HepG2 (cell line): Measurements from ENCODE around the gene NACC2. TPM values are rescaled to one million over a fixed set of nuclear protein-coding genes. Genes with fewer than 3 reads are reported as not detected.
A peak's percentile ranks its signal among the peaks of the same experiment; 100 is the strongest.

ENCODE experiments used
- AGO2 ChIP-seq: fragments of 200-400 bp; formaldehyde crosslinking; optimal IDR thresholded peaks from 2 replicates; pipeline ENCODE3; 2017; ENCODE audit warnings: mild to moderate bottlenecking, low read depth, low read length, moderate library complexity
- ETV6 ChIP-seq: sonication (generic); formaldehyde crosslinking; conservative IDR thresholded peaks from 2 replicates; pipeline ENCODE4 v1.4.0; 2020; ENCODE audit warnings: missing genetic modification reagents
- GATAD1 ChIP-seq: IDR thresholded peaks from 2 replicates; pipeline ENCODE4 v1.6.1; 2016; ENCODE audit warnings: missing genetic modification reagents, missing compliant biosample characterization
- GPN1 ChIP-seq: sonication (generic); formaldehyde crosslinking; IDR thresholded peaks from 2 replicates; pipeline ENCODE4 v1.5.1; 2020; ENCODE audit warnings: missing genetic modification reagents, borderline replicate concordance
- HNRNPK ChIP-seq: fragments of 200-400 bp; formaldehyde crosslinking; IDR thresholded peaks from 2 replicates; pipeline ENCODE4 v1.6.1; 2018; ENCODE audit warnings: low read length, low read depth, moderate library complexity, mild to moderate bottlenecking; ENCODE audit not compliant: poor library complexity, severe bottlenecking
- HOXA3 ChIP-seq: sonication (generic); formaldehyde crosslinking; IDR thresholded peaks from 2 replicates; pipeline ENCODE4 v1.5.0; 2020; ENCODE audit warnings: missing genetic modification reagents
- IKZF5 ChIP-seq: IDR thresholded peaks from 2 replicates; pipeline ENCODE4 v1.6.1; 2018; ENCODE audit warnings: missing genetic modification reagents, mild to moderate bottlenecking, missing compliant biosample characterization
- MED1 ChIP-seq: sonication (generic); formaldehyde crosslinking; IDR thresholded peaks from 2 replicates; pipeline ENCODE4 v1.4.0; 2020; ENCODE audit warnings: missing genetic modification reagents
- RARG ChIP-seq: sonication (generic); formaldehyde crosslinking; IDR thresholded peaks from 2 replicates; pipeline ENCODE4 v1.4.0; 2020; ENCODE audit warnings: low read depth, mild to moderate bottlenecking, missing genetic modification reagents
- SALL2 ChIP-seq: sonication (generic); formaldehyde crosslinking; IDR thresholded peaks from 2 replicates; pipeline ENCODE4 v1.8.1; 2023; ENCODE audit warnings: mild to moderate bottlenecking, missing genetic modification reagents, inconsistent platforms
- SRY ChIP-seq: sonication (generic); formaldehyde crosslinking; IDR thresholded peaks from 2 replicates; pipeline ENCODE4 v1.8.0; 2022; ENCODE audit warnings: mild to moderate bottlenecking, missing genetic modification reagents
- TEAD3 ChIP-seq: optimal IDR thresholded peaks from 2 replicates; pipeline ENCODE3; 2016; ENCODE audit warnings: borderline replicate concordance
- ZFP62 ChIP-seq: sonication (generic); formaldehyde crosslinking; IDR thresholded peaks from 2 replicates; pipeline ENCODE4 v1.4.0; 2020; ENCODE audit warnings: missing genetic modification reagents
- ZNF609 ChIP-seq: sonication (generic); formaldehyde crosslinking; IDR thresholded peaks from 2 replicates; pipeline ENCODE4 v1.4.0; 2020; ENCODE audit warnings: mild to moderate bottlenecking, missing genetic modification reagents, borderline replicate concordance
- ZNF737 ChIP-seq: sonication (generic); formaldehyde crosslinking; IDR thresholded peaks from 2 replicates; pipeline ENCODE4 v1.5.0; 2020; ENCODE audit warnings: missing genetic modification reagents, mild to moderate bottlenecking, borderline replicate concordance
- ZNF850 ChIP-seq: sonication (generic); formaldehyde crosslinking; conservative IDR thresholded peaks from 2 replicates; pipeline ENCODE4 v1.9.0; 2021; ENCODE audit warnings: mild to moderate bottlenecking, missing genetic modification reagents
- ZSCAN29 ChIP-seq: sonication (generic); formaldehyde crosslinking; conservative IDR thresholded peaks from 2 replicates; pipeline ENCODE4 v1.4.0; 2020; ENCODE audit warnings: mild to moderate bottlenecking, missing genetic modification reagents
- polyA plus RNA-seq, 8 experiments: library from polyadenylated mRNA; depleted of rRNA in 3 of 8; stranded (reverse) in 7 of 8; unstranded in 1 of 8; fragments of >200 nt; fragmentation: Illumina TruSeq in 4 of 8; extraction: Trizol in 4 of 8; gene quantifications; 2 replicates each; pipeline versions ENCODE4 v1.2.1 to v1.2.3, GENCODE V29; 2011 to 2016; ENCODE audit warnings: low read depth in 4 of 8, missing spikeins in 1 of 8, mixed read lengths in 1 of 8; ENCODE audit not compliant: insufficient read depth in 1 of 8
- total RNA-seq, 5 experiments: library from RNA; depleted of rRNA; stranded (reverse); fragments of >200 nt; fragmentation: Illumina TruSeq; extraction: Trizol; gene quantifications; 2 replicates each; pipeline ENCODE4 v1.2.3, GENCODE V29; 2016; ENCODE audit warnings: low read depth in 1 of 5
- TF ChIP-seq, protein P1 (sequence below): sonication (generic); formaldehyde crosslinking; IDR thresholded peaks from 2 replicates; pipeline ENCODE4 v1.5.1; 2020; ENCODE audit warnings: mild to moderate bottlenecking, missing genetic modification reagents, moderate library complexity
- TF ChIP-seq, protein P2 (sequence below): sonication (generic); formaldehyde crosslinking; IDR thresholded peaks from 2 replicates; pipeline ENCODE4 v1.5.1; 2020; ENCODE audit warnings: missing genetic modification reagents, mild to moderate bottlenecking, borderline replicate concordance

Gene NACC2
- total and polyA plus RNA-seq, 2 of the 13 experiments (the other 11 are each of a cell fraction or from before 2014, with no cell fraction given), result 5.9 to 12.3 TPM

GRCh38 chr9:135992486-135993408, 102.3 kb downstream of the NACC2 start (continued):
- TF ChIP-seq ZNF609 (CRISPR knock-in tag), result peak; percentile 69; the same call in 1 of the 2 replicates
- TF ChIP-seq HOXA3 (CRISPR knock-in tag), result peak; percentile 78
- peak; percentile 36; the same call in 1 of the 2 replicates for TF ChIP-seq GATAD1 (CRISPR knock-in tag)
- no peak for TF ChIP-seq AGO2
- peak; percentile 19; the same call in 1 of the 2 replicates for TF ChIP-seq SALL2 (CRISPR knock-in tag)
- TF ChIP-seq, protein P1, sequence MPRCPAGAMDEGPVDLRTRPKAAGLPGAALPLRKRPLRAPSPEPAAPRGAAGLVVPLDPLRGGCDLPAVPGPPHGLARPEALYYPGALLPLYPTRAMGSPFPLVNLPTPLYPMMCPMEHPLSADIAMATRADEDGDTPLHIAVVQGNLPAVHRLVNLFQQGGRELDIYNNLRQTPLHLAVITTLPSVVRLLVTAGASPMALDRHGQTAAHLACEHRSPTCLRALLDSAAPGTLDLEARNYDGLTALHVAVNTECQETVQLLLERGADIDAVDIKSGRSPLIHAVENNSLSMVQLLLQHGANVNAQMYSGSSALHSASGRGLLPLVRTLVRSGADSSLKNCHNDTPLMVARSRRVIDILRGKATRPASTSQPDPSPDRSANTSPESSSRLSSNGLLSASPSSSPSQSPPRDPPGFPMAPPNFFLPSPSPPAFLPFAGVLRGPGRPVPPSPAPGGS (CRISPR knock-in tag), result peak; percentile 45; the same call in 1 of the 2 replicates
- no peak for TF ChIP-seq ZNF850
- peak; percentile 74 for TF ChIP-seq SRY
- peak; percentile 83 for TF ChIP-seq MED1 (CRISPR knock-in tag)
- TF ChIP-seq ETV6, result peak; percentile 72; the same call in 1 of the 2 replicates
- TF ChIP-seq ZSCAN29 (CRISPR knock-in tag), result no peak
- peak; percentile 88 for TF ChIP-seq IKZF5
- TF ChIP-seq ZNF737 (CRISPR knock-in tag), result no peak
- TF ChIP-seq HNRNPK, result peak; percentile 38
- 0 out of 2 replicates have a peak, but pooled peaks have one; percentile 60 for TF ChIP-seq GPN1 (CRISPR knock-in tag)
- TF ChIP-seq RARG (CRISPR knock-in tag), result 0 out of 2 replicates have a peak, but pooled peaks have one; percentile 64
- TF ChIP-seq TEAD3, result peak; percentile 35
- TF ChIP-seq, protein P2, sequence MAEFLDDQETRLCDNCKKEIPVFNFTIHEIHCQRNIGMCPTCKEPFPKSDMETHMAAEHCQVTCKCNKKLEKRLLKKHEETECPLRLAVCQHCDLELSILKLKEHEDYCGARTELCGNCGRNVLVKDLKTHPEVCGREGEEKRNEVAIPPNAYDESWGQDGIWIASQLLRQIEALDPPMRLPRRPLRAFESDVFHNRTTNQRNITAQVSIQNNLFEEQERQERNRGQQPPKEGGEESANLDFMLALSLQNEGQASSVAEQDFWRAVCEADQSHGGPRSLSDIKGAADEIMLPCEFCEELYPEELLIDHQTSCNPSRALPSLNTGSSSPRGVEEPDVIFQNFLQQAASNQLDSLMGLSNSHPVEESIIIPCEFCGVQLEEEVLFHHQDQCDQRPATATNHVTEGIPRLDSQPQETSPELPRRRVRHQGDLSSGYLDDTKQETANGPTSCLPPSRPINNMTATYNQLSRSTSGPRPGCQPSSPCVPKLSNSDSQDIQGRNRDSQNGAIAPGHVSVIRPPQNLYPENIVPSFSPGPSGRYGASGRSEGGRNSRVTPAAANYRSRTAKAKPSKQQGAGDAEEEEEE, result no peak
- TF ChIP-seq ZFP62 (CRISPR knock-in tag), result no peak
